GM19463 (cell line): Measurements from ENCODE around the gene FOXB1.

Source experiments
- ATAC-seq: cut with Tn5 transposase; IDR thresholded peaks from one replicate; pipeline ENCODE4 v1.9.1; 2021; ENCODE audit warnings: mild to moderate bottlenecking, moderate library complexity; ENCODE audit not compliant: unreplicated experiment

FOXB1 gene

GRCh38 chr15:59998950-59999611 lies 5.0 kb upstream of the FOXB1 start:
- no peak for ATAC-seq

- ATAC-seq = no peak
Observed at GRCh38 chr15:59999612-60000112, 4.4 kb upstream of the FOXB1 start.

- ATAC-seq = no peak
Observed at GRCh38 chr15:60000113-60000823, 3.8 kb upstream of the FOXB1 start.

- no peak for ATAC-seq
Observed at GRCh38 chr15:60000824-60001609, 3.1 kb upstream of the FOXB1 start.

GRCh38 chr15:60001610-60002527 lies 2.2 kb upstream of the FOXB1 start:
- ATAC-seq = no peak

GRCh38 chr15:60002528-60003218 lies 1.4 kb upstream of the FOXB1 start:
- ATAC-seq = no peak

- ATAC-seq = no peak
Observed at GRCh38 chr15:60003243-60004008, 685 bp upstream of the FOXB1 start.

GRCh38 chr15:60004846-60005351 lies 788 bp downstream of the FOXB1 start:
- ATAC-seq = no peak

GRCh38 chr15:60005352-60006202 lies 1.5 kb downstream of the FOXB1 start:
- no peak for ATAC-seq

GRCh38 chr15:60006203-60006862 lies 2.2 kb downstream of the FOXB1 start:
- peak; percentile 64 for ATAC-seq

GRCh38 chr15:60006873-60007272 lies 2.8 kb downstream of the FOXB1 start:
- ATAC-seq = no peak

GRCh38 chr15:60009124-60009960 lies 5.2 kb downstream of the FOXB1 start:
- ATAC-seq = no peak

- no peak for ATAC-seq
Observed at GRCh38 chr15:60009980-60010732, 6.0 kb downstream of the FOXB1 start.

- no peak for ATAC-seq
Observed at GRCh38 chr15:60010858-60011257, 6.7 kb downstream of the FOXB1 start.

GRCh38 chr15:60012695-60013094 lies 8.6 kb downstream of the FOXB1 start:
- ATAC-seq = no peak
